Activated CD8-positive, alpha-beta T cell treated with anti-CD3 and anti-CD28 coated beads for 36 hours (primary cell): Measurements from ENCODE around the gene NAB2. TPM values are rescaled to one million over a fixed set of nuclear protein-coding genes. Genes with fewer than 3 reads are reported as not detected.

Source experiments
- ATAC-seq: fragments of 200-7000 bp; cut with Tn5 transposase; one replicate; pipeline ENCODE4 v1.10.0; 2021; ENCODE audit warnings: mild to moderate bottlenecking, moderate library complexity
- CTCF ChIA-PET: fragments of 350-600 bp; sonication (Branson Sonifier 250); formaldehyde crosslinking; loops from one replicate; lab custom pipeline; 2021; ENCODE audit warnings: antibody characterized with exemption; lab: Charles Lee
- POLR2A ChIA-PET: fragments of 350-600 bp; sonication (Branson Sonifier 250); formaldehyde crosslinking; loops from one replicate; lab custom pipeline; 2021; ENCODE audit warnings: antibody characterized with exemption; lab: Charles Lee
- DNase-seq: peaks from one replicate; pipeline ENCODE4 v3.0.0-alpha.2; 2020
- H3K27ac Mint-ChIP-seq: one replicate; pipeline ENCODE4 v1.8.0; 2021; ENCODE audit warnings: mild to moderate bottlenecking, mixed read lengths
- H3K27me3 Mint-ChIP-seq: one replicate; pipeline ENCODE4 v1.8.0; 2021; ENCODE audit warnings: mixed read lengths
- H3K36me3 Mint-ChIP-seq: one replicate; pipeline ENCODE4 v1.8.0; 2021; ENCODE audit warnings: low read depth, mixed read lengths
- H3K4me1 Mint-ChIP-seq: one replicate; pipeline ENCODE4 v1.8.0; 2021; ENCODE audit warnings: low read depth, mixed read lengths
- H3K4me3 Mint-ChIP-seq: one replicate; pipeline ENCODE4 v1.8.0; 2021; ENCODE audit warnings: mild to moderate bottlenecking, moderate library complexity, mixed read lengths
- H3K9me3 Mint-ChIP-seq: one replicate; pipeline ENCODE4 v1.8.0; 2021; ENCODE audit warnings: mixed read lengths
- intact Hi-C: fragments of 100-400 bp; cut with micrococcal nuclease; formaldehyde crosslinking; loops from one replicate; pipeline ENCODE4 v1.10.0; 2022
- total RNA-seq, 2 experiments: library from RNA; stranded (reverse); gene quantifications; one replicate each; pipeline ENCODE4 v1.2.3, GENCODE V29; 2021
- TF ChIP-seq, protein P1 (sequence below): fragments of 200-600 bp; IDR thresholded peaks from one replicate; pipeline ENCODE4 v1.8.0; 2022; ENCODE audit warnings: antibody characterized with exemption, mild to moderate bottlenecking

NAB2 gene
- total RNA-seq, 2 experiments from 2014 or later = 69.3 to 70.8 TPM

- TF ChIP-seq, protein P1, sequence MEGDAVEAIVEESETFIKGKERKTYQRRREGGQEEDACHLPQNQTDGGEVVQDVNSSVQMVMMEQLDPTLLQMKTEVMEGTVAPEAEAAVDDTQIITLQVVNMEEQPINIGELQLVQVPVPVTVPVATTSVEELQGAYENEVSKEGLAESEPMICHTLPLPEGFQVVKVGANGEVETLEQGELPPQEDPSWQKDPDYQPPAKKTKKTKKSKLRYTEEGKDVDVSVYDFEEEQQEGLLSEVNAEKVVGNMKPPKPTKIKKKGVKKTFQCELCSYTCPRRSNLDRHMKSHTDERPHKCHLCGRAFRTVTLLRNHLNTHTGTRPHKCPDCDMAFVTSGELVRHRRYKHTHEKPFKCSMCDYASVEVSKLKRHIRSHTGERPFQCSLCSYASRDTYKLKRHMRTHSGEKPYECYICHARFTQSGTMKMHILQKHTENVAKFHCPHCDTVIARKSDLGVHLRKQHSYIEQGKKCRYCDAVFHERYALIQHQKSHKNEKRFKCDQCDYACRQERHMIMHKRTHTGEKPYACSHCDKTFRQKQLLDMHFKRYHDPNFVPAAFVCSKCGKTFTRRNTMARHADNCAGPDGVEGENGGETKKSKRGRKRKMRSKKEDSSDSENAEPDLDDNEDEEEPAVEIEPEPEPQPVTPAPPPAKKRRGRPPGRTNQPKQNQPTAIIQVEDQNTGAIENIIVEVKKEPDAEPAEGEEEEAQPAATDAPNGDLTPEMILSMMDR = no peak
- Mint-ChIP-seq H3K27ac (no peak overlapping the region), H3K4me1 (peaks cover 14% of the 10 kb centered on the region), H3K36me3 (no peaks in the 10 kb centered on the region), H3K4me3 (peak overlapping the region; percentile 24), H3K9me3 (no peaks in the 10 kb centered on the region), H3K27me3 (no peaks in the 10 kb centered on the region)
- ChIA-PET CTCF (interaction anchor here (9.3 to 12.0 kb wide), 2 partner anchors 45 to 53 kb away, joined by 143 to 153 read pairs; no protein-coding TSS in a partner anchor), POLR2A (interaction anchor here (0.5 to 3.1 kb wide), 2 partner anchors 18 to 159 kb away, joined by 4 to 24 read pairs; partner anchors contain the start of gene STAT6)
- intact Hi-C loops = no loop called here
- DNase-seq (no peak), ATAC-seq (no peak)
Measured at GRCh38 chr12:57129321-57129842, 40.5 kb downstream of the NAB2 start.

- Mint-ChIP-seq H3K9me3 (no peaks in the 10 kb centered on the region), H3K4me3 (peak overlapping the region; percentile 24), H3K36me3 (no peaks in the 10 kb centered on the region), H3K27me3 (no peaks in the 10 kb centered on the region), H3K4me1 (peaks cover 11% of the 10 kb centered on the region), H3K27ac (no peak overlapping the region)
- CTCF ChIA-PET = interaction anchor here (0.7 to 12.0 kb wide), 4 partner anchors 15 to 53 kb away, joined by 3 to 143 read pairs (median 4); no protein-coding TSS in a partner anchor
- intact Hi-C loops = no loop called here
- TF ChIP-seq, protein P1 = no peak
- DNase-seq (no peak), ATAC-seq (no peak)
- POLR2A ChIA-PET = interaction anchor here (0.5 to 3.1 kb wide), 2 partner anchors 19 to 158 kb away, joined by 4 to 24 read pairs; partner anchors contain the start of gene STAT6
Measured at GRCh38 chr12:57129889-57130288, 41.0 kb downstream of the NAB2 start.

DNA sequence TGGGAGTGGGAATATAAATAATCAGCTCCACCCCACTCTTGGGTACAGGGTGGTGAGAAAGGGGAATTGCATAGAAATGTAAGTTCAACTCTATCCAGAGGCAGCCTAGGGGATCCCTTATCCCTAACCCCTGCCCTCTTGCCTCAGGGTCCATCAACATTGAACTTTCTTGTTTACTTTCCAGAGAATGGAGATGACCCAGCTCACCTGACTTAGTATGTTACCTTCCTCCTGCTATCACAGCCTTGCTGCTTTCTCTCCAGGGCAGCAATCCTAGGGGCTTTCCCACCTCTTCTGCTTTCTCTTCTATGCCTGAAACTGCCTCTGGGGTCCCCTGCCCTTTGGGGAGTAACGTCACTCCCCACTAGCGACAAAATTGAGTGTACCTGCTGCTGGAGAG is 42.0 kb downstream of the NAB2 start:
- intact Hi-C loops = no loop called here
- ATAC-seq (no peak), DNase-seq (peak; percentile 26)
- no peak overlapping the region for H3K27ac Mint-ChIP-seq
- H3K9me3 Mint-ChIP-seq = no peaks in the 10 kb centered on the region
- CTCF ChIA-PET = interaction anchor here (1.0 to 12.0 kb wide), 5 partner anchors 16 to 61 kb away, joined by 3 to 143 read pairs (median 4); partner anchors contain the start of gene STAT6
- no peaks in the 10 kb centered on the region for H3K36me3 Mint-ChIP-seq
- no peak overlapping the region for H3K4me3 Mint-ChIP-seq
- POLR2A ChIA-PET = interaction anchor here (0.8 to 1.9 kb wide), 2 partner anchors 10 to 19 kb away, joined by 3 to 4 read pairs; no protein-coding TSS in a partner anchor
- H3K4me1 Mint-ChIP-seq = peaks cover 11% of the 10 kb centered on the region
- TF ChIP-seq, protein P1 = no peak
- no peaks in the 10 kb centered on the region for H3K27me3 Mint-ChIP-seq

DNA sequence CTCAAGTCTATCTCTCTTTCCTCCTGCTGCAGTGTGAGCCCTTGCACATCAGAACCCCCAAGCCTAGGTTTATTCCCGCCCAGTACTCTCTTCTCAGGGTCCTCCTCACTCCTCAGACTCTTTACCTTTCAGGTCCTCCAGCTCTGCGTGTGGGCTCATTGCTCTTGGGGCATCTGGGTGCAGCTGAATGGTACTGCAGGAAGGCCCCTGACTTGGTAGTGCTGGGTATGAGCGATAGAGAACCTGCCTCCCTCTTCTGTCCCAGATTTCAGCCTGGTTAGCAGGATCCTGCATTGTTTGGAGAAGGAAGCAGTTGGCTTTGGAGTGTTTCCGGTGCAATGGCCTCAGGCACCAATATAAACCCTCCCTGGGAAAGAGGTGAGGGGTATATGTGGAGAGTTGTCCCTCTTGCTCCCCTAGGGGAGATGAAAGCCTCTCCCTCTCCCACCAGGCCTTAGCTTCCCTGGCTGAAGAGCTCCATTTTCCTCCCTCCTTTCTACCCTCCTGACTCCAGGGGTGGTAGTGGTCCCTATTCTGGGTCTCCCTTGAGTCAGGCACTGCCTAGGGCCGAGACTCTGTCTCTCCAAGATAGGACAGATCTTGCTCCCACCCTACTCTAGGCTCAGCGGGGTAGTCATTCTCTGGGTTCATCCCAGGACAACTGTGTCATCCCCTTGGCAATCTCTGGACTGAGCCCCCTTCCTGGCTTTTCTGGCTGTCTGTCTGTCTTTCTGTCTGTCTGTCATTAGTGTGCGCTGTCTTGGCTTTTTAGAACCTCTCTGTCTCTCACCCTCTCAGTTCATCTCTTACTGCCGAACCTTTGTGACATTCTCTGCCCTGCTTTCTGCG is 43.2 kb downstream of the NAB2 start:
- H3K27ac Mint-ChIP-seq = no peak overlapping the region
- ATAC-seq (no peak), DNase-seq (no peak)
- H3K4me1 Mint-ChIP-seq = peaks cover 11% of the 10 kb centered on the region
- intact Hi-C loops = no loop called here
- no peaks in the 10 kb centered on the region for H3K9me3 Mint-ChIP-seq
- CTCF ChIA-PET = interaction anchor here (1.1 to 12.0 kb wide), 3 partner anchors 50 to 101 kb away, joined by 3 to 143 read pairs (median 4); no protein-coding TSS in a partner anchor
- no peaks in the 10 kb centered on the region for H3K27me3 Mint-ChIP-seq
- no peak overlapping the region for H3K4me3 Mint-ChIP-seq
- H3K36me3 Mint-ChIP-seq = no peaks in the 10 kb centered on the region
- TF ChIP-seq, protein P1 = no peak
- POLR2A ChIA-PET = interaction anchor here (0.5 to 1.9 kb wide), 5 partner anchors 13 to 441 kb away, joined by 3 to 4 read pairs (median 3); no protein-coding TSS in a partner anchor
